ENCODE measurements around the gene BCL2.

GRCh38 chr18:63282793-63283192 is 36.8 kb downstream of the BCL2 start:
- TF ChIP-seq POLR2A (IDR thresholded peaks at IDR 0.05; ENCODE audit: low read depth, low read length) = no peak
- TF ChIP-seq POLR2AphosphoS5 (IDR thresholded peaks at IDR 0.05; ENCODE audit: low read depth, low read length) = no peak
- TF ChIP-seq TAF1 (IDR thresholded peaks at IDR 0.05; ENCODE audit: borderline replicate concordance, low read depth, low read length) = no peak

All from GM12892 (cell line).